LNCaP clone FGC (cell line): Measurements from ENCODE around the gene H3-3A.

Experiments
- DNase-seq: peaks from one replicate; pipeline ENCODE4 v3.0.0-alpha.2; 2011; ENCODE audit warnings: low read depth
- H3K4me3 ChIP-seq: 2 replicates; pipeline ENCODE4 v1.5.1; 2011; ENCODE audit warnings: mild to moderate bottlenecking, low read depth, low read length, control low read depth
- TF ChIP-seq, protein P1 (sequence below): IDR thresholded peaks from 2 replicates; pipeline ENCODE4 v1.5.1; 2012; ENCODE audit warnings: mild to moderate bottlenecking; ENCODE audit not compliant: control insufficient read depth, insufficient read depth; ENCODE audit errors: extremely low read depth

The H3-3A gene

DNA sequence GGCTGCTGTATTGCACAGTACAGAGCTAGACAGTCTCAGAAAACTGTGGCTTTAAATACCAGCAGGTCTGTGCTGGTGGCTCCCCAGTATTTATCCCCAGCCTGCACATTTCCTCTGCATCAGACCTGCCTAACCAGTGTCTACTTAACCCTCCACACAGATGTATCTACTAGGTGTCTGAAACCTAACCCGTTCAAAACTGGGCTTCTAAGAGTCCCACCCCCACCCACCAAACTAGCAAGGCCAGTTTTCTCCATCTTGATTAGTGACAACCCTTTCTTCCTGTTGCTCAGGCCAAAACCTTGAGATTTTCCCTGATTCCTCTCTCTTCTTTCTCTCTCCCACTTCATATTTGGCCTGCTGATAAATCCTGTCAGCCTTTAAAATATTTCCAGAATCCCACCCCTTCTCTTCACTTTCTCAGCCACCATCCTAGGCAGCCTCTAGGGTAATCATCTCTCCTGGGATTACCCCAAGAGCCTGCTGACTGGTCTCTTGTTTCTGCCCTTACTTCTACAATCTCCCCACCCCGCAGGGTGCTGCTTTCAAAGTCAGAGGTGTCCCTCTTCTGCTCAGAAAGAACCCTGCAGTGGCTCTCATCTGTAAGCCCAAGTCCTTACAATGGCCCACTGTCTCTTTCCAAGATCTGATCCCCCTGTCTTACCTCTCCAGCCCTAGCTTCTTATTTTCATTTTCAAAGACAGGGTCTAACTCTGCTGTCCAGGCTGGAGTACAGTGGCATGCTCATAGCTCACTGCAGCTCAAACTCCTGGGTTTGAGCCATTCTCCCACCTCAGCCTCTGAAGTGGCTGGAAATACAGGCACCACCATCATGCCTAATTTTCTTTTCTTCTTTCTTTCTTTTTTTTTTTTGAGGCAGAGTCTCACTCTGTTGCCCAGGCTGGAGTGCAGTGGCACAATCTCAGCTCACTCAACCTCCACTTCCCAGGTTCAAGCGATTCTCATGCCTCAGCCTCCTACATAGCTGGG is 45.2 kb downstream of the H3-3A start:
- DNase-seq = peak; percentile 33
- TF ChIP-seq, protein P1, sequence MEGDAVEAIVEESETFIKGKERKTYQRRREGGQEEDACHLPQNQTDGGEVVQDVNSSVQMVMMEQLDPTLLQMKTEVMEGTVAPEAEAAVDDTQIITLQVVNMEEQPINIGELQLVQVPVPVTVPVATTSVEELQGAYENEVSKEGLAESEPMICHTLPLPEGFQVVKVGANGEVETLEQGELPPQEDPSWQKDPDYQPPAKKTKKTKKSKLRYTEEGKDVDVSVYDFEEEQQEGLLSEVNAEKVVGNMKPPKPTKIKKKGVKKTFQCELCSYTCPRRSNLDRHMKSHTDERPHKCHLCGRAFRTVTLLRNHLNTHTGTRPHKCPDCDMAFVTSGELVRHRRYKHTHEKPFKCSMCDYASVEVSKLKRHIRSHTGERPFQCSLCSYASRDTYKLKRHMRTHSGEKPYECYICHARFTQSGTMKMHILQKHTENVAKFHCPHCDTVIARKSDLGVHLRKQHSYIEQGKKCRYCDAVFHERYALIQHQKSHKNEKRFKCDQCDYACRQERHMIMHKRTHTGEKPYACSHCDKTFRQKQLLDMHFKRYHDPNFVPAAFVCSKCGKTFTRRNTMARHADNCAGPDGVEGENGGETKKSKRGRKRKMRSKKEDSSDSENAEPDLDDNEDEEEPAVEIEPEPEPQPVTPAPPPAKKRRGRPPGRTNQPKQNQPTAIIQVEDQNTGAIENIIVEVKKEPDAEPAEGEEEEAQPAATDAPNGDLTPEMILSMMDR = no peak

DNA sequence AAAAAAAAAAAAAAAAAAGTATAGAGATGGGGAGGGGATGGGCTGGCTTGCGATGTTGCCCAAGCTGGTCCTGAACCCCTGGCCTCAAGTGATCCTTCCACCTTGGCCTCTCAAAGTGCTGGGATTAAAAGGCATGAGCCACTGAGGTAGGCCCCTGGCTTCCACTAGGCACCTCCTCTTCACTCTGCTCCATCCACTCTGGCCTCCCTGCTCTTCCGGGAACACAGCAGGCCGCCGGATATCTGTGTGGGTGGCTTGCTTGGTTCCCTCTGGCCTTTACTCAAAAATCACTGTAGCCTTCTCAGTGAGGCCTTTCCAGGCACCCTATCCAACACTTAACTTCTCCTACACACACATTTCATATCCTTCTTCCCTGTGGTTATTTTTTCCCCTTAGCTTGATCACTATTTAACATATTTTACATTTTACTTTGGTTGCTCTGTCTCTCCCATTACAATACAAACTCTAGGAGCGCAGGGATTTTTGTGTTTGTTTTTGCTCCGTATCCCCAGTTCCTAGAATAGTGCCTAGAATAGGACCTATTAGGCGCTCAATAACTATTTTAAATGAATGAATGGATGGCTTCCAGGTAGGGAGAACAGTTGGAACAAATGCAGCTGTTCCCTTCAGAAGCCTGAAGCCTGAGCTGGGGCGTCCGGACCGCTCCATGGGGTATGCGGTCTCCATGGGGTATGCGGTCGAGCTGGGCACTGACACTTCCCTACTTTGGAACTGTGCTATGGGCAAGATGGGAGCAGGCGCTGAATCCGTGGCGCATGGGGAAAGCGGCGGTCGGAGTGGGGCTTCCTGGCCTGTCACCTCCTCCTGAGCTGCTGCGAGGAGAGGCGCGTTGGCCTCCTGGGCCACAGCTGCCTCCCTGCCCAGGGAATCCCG is 46.7 kb downstream of the H3-3A start:
- peak overlapping the region; percentile 51 for H3K4me3 ChIP-seq
- DNase-seq = no peak

More for the DNA sequence above, 45.2 kb downstream of the H3-3A start:
- no peak overlapping the region for H3K4me3 ChIP-seq

GRCh38 chr1:226109829-226110248 is 47.3 kb downstream of the H3-3A start:
- peak; percentile 60 for DNase-seq
- peak overlapping the region; percentile 57 for H3K4me3 ChIP-seq
- TF ChIP-seq, protein P1 = peak; percentile 16; the same call in 1 of the 2 replicates

More for the DNA sequence above, 46.7 kb downstream of the H3-3A start:
- TF ChIP-seq, protein P1 = no peak

- no peak for DNase-seq
- TF ChIP-seq, protein P1 = no peak
- peak overlapping the region; percentile 57 for H3K4me3 ChIP-seq
These were observed 48.0 kb downstream of the H3-3A start for GRCh38 chr1:226110249-226111097.

GRCh38 chr1:226111098-226111882 is 48.8 kb downstream of the H3-3A start:
- DNase-seq = no peak
- TF ChIP-seq, protein P1 = no peak
- H3K4me3 ChIP-seq = no peak overlapping the region

DNA sequence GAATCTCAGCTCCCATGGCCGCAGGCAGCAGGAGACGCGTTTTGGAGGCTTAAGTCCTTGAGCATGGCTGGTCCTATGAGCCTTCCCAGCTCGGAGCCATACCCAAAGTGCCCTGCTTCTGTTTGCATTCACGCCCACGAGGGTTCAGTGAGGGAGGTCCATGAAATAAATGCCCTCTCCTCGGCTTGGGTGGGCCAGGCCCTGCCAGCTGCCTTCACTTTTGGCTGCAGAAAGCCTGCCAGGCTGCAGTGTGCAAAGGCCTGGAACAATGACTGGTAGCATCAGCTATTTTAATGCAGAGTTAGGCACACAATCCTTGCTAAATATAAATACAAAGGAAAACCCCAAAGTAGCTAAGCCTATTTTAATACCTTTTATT is 49.4 kb downstream of the H3-3A start:
- TF ChIP-seq, protein P1 = no peak
- no peak for DNase-seq
- H3K4me3 ChIP-seq = no peak overlapping the region
